ENCODE data around the gene TIMM13.
"Not testable (repeated sequence)": the region's sequence is repeated elsewhere in the genome, so short reads cannot be mapped to it uniquely, and the experiment has no call there.

Gene TIMM13

GRCh38 chr19:2420490-2420889 is 6.9 kb downstream of the TIMM13 start:
- TF ChIP-seq CTCF (IDR thresholded peaks at IDR 0.05; ENCODE audit: control insufficient read depth, insufficient read depth, low read depth, low read length, missing control alignments) = no peak
- H3K4me3 ChIP-seq (ENCODE audit: control insufficient read depth, low read depth, low read length) = no peak overlapping the region
- no peak for DNase-seq (ENCODE audit: low read depth)

GRCh38 chr19:2419754-2420153 is 7.6 kb downstream of the TIMM13 start:
- no peak for TF ChIP-seq CTCF (IDR thresholded peaks at IDR 0.05; ENCODE audit: control insufficient read depth, insufficient read depth, low read depth, low read length, missing control alignments)
- H3K4me3 ChIP-seq (ENCODE audit: control insufficient read depth, low read depth, low read length) = no peak overlapping the region
- DNase-seq (ENCODE audit: low read depth) = no peak

- no peak for DNase-seq (ENCODE audit: low read depth)
- TF ChIP-seq CTCF (IDR thresholded peaks at IDR 0.05; ENCODE audit: control insufficient read depth, insufficient read depth, low read depth, low read length, missing control alignments) = no peak
- no peak overlapping the region for H3K4me3 ChIP-seq (ENCODE audit: control insufficient read depth, low read depth, low read length)
Observed at GRCh38 chr19:2417881-2418406, 9.4 kb downstream of the TIMM13 start.

GRCh38 chr19:2417436-2417835 is 9.9 kb downstream of the TIMM13 start:
- not testable (repeated sequence) for DNase-seq (ENCODE audit: low read depth); H3K4me3 ChIP-seq (ENCODE audit: control insufficient read depth, low read depth, low read length)

GRCh38 chr19:2416321-2417097 is 10.9 kb downstream of the TIMM13 start:
- no peak for DNase-seq (ENCODE audit: low read depth)

GRCh38 chr19:2415973-2416319 is 11.4 kb downstream of the TIMM13 start:
- no peak for TF ChIP-seq CTCF (IDR thresholded peaks at IDR 0.05; ENCODE audit: control insufficient read depth, insufficient read depth, low read depth, low read length, missing control alignments)
- DNase-seq (ENCODE audit: low read depth) = no peak
- H3K4me3 ChIP-seq (ENCODE audit: control insufficient read depth, low read depth, low read length) = no peak overlapping the region

More at GRCh38 chr19:2416321-2417097, 10.9 kb downstream of the TIMM13 start:
- H3K4me3 ChIP-seq (ENCODE audit: control insufficient read depth, low read depth, low read length) = no peak overlapping the region
- TF ChIP-seq CTCF (IDR thresholded peaks at IDR 0.05; ENCODE audit: control insufficient read depth, insufficient read depth, low read depth, low read length, missing control alignments) = no peak

- DNase-seq (ENCODE audit: low read depth) = no peak
- no peak overlapping the region for H3K4me3 ChIP-seq (ENCODE audit: control insufficient read depth, low read depth, low read length)
- TF ChIP-seq CTCF (IDR thresholded peaks at IDR 0.05; ENCODE audit: control insufficient read depth, insufficient read depth, low read depth, low read length, missing control alignments) = no peak
Observed at GRCh38 chr19:2415281-2415972, 12.0 kb downstream of the TIMM13 start.
